Measurements from ENCODE around the gene SLC4A2. TPM values are rescaled to one million over a fixed set of nuclear protein-coding genes. Genes with fewer than 3 reads are reported as not detected.
A peak's percentile ranks its signal among the peaks of the same experiment; 100 is the strongest.
"Not testable (repeated sequence)": the region's sequence is repeated elsewhere in the genome, so short reads cannot be mapped to it uniquely, and the experiment has no call there.

SLC4A2 gene
- 10 to 100 TPM; 43.2 to 57.6 (median 53.7) TPM for polyA plus RNA-seq (ENCODE audit: insufficient read length in 10 of 10)
- long read RNA-seq, donor 1, full-length matches to known transcripts: 5 of 5 reads
- long read RNA-seq, donor 1, partial matches to known transcripts: 0 of 5 reads
- long read RNA-seq, donor 1, other reads (novel, unspliced or antisense): 0 of 5 reads
- long read RNA-seq, donor 2, partial matches to known transcripts: 0 of 1 reads
- long read RNA-seq, donor 2, other reads (novel, unspliced or antisense): 0 of 1 reads
- long read RNA-seq, donor 3: 0 reads
- long read RNA-seq, donor 4, full-length matches to known transcripts: 1 of 1 reads
- long read RNA-seq, donor 4, partial matches to known transcripts: 0 of 1 reads
- long read RNA-seq, donor 4, other reads (novel, unspliced or antisense): 0 of 1 reads
- long read RNA-seq, donor 5, partial matches to known transcripts: 0 of 4 reads
- long read RNA-seq, donor 5, other reads (novel, unspliced or antisense): 0 of 4 reads
- long read RNA-seq, donor 6, full-length matches to known transcripts: 7 of 7 reads
- long read RNA-seq, donor 6, partial matches to known transcripts: 0 of 7 reads
- long read RNA-seq, donor 6, other reads (novel, unspliced or antisense): 0 of 7 reads
- long read RNA-seq, donor 7, full-length matches to known transcripts: 3 of 3 reads
- long read RNA-seq, donor 7, partial matches to known transcripts: 0 of 3 reads
- long read RNA-seq, donor 7, other reads (novel, unspliced or antisense): 0 of 3 reads
- long read RNA-seq, donor 8, full-length matches to known transcripts: 1 of 1 reads
- long read RNA-seq, donor 8, partial matches to known transcripts: 0 of 1 reads
- long read RNA-seq, donor 8, other reads (novel, unspliced or antisense): 0 of 1 reads
- long read RNA-seq, donor 9: 0 reads

DNA sequence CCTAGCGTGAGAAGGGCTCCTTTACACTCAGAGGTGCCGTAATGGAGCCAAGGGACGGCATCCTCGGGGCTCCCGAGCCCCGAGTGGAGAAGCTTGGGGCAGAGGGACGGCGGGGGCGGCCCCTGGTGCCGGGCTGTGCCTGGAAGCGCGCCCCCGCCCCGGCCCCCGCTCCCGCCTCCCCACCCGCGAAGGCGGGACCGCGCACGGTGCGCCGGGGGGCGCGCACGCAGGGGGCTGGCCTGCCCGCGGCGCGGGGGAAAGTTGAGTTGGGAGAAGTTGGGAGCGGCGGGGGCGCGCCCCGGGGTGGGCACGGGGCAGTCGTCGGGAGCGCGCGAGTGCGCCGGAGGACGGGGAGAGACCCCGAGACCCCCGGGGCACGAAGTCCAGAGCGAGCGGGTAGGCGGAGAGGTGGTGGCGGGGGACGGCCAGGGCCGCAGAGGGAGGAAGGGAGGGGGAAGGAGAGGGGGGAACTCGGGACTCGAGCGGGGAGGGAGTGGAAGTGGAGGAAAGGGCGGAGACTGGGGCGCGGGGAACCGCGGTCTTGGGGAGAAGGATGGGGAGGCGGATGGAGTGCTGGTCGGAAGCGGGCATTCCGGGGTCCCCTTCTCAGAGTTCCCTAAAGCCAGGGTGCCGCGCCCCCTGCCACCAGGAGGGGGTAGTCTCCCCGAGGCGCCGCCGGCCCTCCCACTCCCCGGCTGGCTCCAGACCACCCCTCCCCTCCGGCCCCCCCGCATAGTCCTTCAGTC is at the start of gene SLC4A2:
TSS of gene SLC4A2 (plus strand) at position 223 of the 746 bp plus-strand sequence. CDS start 2,399 bp downstream, outside the sequence.
- DNase-seq: peak; percentile 84 to 94 (median 91)

DNA sequence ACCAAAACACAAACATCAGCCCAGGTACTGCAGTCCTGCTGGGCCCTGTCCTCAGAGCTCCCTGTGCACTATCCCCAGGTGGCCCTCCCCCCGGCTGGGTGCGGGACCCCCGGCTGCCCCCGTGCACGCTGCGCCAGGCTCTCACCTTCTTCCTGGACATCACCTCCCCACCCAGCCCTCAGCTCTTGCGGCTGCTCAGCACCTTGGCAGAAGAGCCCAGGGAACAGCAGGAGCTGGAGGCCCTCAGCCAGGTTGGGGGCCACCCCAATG is 49.4 kb upstream of the SLC4A2 start:
- DNase-seq: no peak

GRCh38 chr7:151010307-151011096 is 48.9 kb upstream of the SLC4A2 start:
- peak in 1 of 3 donors; percentile 55 for DNase-seq

GRCh38 chr7:151011097-151011409 is 48.3 kb upstream of the SLC4A2 start:
- DNase-seq: no peak

GRCh38 chr7:151011616-151012015 is 47.8 kb upstream of the SLC4A2 start:
- not testable (repeated sequence) for DNase-seq

- no peak for DNase-seq
These were observed 47.2 kb upstream of the SLC4A2 start for GRCh38 chr7:151012031-151012692.

- peak in 2 of 3 donors; percentile 46 to 75 for DNase-seq
These were observed 46.5 kb upstream of the SLC4A2 start for GRCh38 chr7:151012911-151013347.

DNA sequence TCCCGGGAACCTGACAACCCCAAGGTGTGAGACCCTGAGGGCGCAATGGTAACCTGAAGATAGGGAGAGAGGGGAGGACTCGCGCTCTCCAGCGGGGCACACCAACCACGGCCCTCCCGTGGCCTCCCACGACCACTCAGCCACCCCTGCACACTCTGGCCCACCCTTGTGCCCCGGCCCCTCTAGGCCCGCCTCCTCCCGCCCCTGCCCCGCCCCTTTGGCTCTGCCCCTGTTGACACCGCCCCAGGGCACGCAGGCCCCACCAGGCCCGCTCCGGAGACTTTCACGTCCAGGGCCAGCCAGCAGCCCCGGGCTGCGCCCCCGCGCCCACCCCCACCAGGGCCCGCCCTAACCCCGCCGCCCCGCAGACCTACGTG is 46.0 kb upstream of the SLC4A2 start:
- no peak for DNase-seq

DNA sequence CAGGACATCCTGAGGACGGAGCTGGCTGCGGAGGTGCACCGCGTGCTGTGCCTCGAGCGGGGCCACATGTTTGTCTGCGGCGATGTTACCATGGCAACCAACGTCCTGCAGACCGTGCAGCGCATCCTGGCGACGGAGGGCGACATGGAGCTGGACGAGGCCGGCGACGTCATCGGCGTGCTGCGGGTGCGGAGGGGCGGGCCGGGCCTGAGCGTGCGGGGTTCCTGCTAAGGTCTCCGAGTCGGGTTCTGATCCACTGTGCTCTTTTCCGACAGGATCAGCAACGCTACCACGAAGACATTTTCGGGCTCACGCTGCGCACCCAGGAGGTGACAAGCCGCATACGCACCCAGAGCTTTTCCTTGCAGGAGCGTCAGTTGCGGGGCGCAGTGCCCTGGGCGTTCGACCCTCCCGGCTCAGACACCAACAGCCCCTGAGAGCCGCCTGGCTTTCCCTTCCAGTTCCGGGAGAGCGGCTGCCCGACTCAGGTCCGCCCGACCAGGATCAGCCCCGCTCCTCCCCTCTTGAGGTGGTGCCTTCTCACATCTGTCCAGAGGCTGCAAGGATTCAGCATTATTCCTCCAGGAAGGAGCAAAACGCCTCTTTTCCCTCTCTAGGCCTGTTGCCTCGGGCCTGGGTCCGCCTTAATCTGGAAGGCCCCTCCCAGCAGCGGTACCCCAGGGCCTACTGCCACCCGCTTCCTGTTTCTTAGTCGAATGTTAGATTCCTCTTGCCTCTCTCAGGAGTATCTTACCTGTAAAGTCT is 45.5 kb upstream of the SLC4A2 start:
- DNase-seq: peak; percentile 63 to 90 (median 82)

GRCh38 chr7:151014950-151015349 is 44.4 kb upstream of the SLC4A2 start:
- peak in 1 of 3 donors; percentile 53 for DNase-seq

- DNase-seq: no peak
These were observed 43.4 kb upstream of the SLC4A2 start for GRCh38 chr7:151015967-151016366.

DNA sequence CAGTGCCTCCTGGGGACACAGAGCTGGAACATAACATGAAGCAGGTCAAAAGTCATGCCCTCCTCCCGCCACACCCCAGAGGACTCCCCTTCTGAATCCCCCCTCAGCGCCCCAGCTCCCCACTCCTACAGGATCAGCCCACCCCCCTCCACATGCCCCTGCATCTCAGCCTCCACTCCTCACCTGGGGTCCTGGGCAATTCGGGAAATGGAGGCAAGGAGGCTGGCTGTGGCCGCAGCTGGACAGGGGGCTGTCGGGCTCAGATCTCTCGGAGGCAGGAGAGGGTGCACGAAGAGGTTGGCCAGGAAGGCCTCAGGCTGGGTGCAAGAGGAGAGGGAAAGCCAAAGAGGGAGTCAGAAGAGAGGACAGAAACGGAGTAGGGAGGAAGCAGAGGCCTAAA is 42.9 kb upstream of the SLC4A2 start:
- no peak for DNase-seq

DNA sequence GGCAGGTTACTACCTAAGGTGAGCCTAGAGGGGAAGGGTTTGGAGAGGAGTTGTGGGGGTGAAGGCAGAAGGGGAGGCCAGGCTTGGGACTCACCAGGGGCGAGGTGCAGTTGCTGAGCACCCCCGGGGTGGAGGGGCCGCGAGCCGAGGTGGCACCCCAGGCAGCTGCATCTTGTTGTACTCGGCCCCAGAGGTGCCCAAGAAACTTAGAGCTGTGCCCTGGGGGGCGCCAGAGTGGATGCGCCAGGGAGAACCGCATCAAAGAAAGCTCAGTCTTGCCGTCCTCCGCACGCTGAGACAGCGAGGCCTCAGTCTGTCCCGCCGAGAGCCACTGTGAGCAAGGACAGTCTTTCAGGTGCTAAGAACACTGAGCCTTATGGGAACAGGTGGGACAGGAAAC is 42.4 kb upstream of the SLC4A2 start:
- no peak for DNase-seq

GRCh38 chr7:151017370-151017952 is 41.9 kb upstream of the SLC4A2 start:
- no peak for DNase-seq

DNA sequence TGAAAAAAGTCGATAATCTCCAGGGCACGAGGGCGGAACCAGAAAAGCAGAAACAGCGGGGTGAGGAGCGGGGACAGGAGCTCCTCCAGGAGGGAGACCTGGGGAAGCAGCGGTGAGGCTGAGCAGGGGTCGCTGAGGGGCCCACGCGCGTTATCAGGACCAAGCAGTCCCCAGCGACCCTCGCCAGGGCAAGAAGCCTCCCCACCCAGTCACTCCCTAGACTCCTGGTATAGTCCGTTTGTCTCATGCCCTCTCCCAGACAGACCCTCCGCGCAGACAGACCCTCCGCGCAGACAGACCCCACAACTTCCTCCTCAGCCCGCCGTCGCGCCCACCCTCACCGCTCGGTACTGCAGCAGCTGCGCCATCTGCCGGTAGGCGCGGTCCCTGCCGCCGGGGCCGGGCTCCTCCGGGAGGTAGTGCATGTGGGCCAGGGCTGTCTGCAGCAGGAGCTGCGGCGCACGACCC is 41.4 kb upstream of the SLC4A2 start:
- DNase-seq: peak in 2 of 3 donors; percentile 61 to 82

GRCh38 chr7:151018421-151019129 is 40.8 kb upstream of the SLC4A2 start:
- DNase-seq: peak; percentile 42 to 77 (median 45)

GRCh38 chr7:151019130-151019447 is 40.3 kb upstream of the SLC4A2 start:
- DNase-seq: no peak

- no peak for DNase-seq
These were observed 39.2 kb upstream of the SLC4A2 start for GRCh38 chr7:151020231-151020630.

- DNase-seq: no peak
These were observed 36.2 kb upstream of the SLC4A2 start for GRCh38 chr7:151023232-151023631.
